GM19025 (cell line): ENCODE data around the gene GIMAP8.

Experiments used
- ATAC-seq: cut with Tn5 transposase; IDR thresholded peaks from one replicate; pipeline ENCODE4 v1.9.1; 2021; ENCODE audit warnings: mild to moderate bottlenecking, low read depth, moderate library complexity; ENCODE audit not compliant: unreplicated experiment

Gene GIMAP8

DNA sequence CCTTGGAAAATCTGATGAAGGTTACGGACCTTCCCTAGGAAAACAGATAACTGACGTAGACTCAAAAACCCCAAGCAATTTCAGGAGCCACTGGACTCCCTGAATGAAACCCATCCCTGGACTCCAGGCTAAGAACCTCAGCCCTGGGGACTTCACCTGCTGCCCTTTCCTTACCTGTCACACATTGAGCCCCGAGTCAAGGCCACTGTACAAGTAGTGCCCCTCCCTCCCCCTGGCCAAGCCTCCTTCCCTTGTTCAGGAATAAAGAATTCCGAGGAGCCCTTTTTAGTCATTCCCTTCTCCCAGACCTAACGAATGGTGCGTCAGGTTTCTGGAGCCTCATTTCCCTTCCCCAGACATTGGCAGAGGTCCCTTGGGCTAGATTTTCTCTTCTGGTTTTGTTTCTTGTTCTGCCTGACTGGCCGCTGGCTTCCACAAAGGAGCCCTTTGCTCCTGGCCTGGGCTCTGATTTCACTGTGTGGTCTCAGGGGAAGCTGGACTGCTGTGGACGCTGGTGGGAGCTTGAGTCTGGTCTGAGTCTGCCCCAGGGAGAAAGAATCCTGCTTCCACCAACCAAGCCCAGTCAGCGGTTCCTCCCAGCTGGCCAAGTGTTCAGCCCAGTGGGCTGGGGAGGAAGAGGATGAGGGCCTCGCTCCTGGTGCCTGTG is 39.6 kb upstream of the GIMAP8 start:
- ATAC-seq = no peak

DNA sequence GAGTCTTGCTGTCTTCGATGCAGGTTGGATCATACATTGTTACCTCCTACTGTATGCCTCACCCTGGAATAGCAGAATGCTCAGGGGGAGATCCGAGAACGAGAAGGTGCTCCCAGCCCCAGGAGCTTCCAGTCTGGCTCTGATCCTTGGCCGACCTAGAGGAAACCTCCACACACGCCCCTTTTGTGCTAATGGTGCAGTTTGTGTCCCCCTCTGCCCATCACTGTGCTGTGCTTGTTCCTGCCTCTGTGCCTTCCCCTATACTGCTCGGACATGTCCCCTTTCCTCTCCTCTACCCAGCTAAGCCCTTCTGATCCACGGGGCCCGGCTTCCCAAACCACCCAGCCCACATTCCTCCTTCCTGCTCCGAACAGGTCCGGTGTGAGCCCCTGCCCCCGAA is 38.8 kb upstream of the GIMAP8 start:
- no peak for ATAC-seq

DNA sequence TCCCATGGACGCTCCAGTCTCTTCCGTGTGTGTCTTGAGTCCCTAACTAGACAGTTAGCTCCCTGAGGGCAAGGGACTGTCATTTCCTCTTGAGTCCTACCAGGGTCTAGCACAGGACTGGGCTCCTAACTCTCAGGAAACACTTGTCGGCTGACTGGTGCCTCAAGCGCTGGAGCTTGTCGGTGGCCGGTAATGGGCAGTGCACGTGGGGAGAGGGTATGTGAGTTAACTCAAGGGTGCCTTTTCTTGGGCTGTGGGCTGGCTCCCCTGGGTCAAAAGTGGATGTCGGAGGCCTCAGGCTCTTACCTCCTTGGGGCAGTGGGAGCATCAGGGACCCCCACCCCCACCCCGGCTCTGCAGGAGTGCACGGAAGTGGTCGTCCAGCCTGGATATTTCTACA is 38.4 kb upstream of the GIMAP8 start:
- ATAC-seq = no peak

DNA sequence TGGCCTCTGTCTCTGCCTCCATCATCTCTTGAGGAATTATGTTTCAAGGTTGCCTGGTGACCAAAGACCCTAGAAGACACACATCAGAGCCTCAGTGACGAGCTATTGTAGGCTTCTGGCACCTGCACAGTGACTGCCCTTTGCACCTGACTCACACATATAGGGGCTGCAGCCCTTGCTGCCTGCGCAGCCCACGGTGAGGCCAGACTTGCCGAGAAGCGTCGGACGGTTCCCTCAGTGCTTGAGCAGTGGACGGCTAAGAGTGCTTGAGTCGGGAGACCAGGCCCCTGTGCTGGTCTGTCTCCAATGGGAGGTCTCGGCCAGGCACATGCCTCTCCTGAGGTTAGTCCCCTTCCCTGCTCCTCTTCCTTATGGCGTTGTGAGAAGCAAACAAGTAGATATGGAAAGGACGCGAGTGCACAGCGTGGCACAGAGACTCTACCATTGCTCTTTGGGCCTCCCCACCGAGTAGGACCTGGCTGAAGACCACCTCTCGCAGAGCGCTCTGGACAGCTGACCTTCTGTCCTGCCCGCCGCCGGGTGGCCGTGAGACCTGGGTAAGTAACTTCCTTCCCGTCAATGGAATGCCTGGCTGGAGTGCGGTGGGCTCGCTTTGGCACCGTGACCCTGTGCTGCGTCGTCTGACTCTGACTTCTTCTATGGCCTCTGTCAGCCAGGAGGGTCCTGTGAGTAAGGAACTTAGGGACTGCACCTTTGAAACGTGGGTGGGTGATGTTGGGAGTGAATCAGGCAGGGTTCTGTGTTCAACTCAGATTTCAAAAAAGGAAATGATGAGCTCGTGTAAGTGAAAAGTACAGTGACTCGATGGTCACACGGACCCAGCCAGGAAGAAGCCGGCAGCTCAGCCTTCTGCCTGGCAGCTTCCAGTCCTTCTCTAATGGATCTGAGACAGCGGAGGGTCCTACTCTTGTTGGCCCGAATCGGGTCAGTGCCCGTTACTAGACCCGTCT is 37.6 kb upstream of the GIMAP8 start:
- ATAC-seq = no peak

- ATAC-seq = no peak
Measured at GRCh38 chr7:150413640-150414081, 36.8 kb upstream of the GIMAP8 start.

DNA sequence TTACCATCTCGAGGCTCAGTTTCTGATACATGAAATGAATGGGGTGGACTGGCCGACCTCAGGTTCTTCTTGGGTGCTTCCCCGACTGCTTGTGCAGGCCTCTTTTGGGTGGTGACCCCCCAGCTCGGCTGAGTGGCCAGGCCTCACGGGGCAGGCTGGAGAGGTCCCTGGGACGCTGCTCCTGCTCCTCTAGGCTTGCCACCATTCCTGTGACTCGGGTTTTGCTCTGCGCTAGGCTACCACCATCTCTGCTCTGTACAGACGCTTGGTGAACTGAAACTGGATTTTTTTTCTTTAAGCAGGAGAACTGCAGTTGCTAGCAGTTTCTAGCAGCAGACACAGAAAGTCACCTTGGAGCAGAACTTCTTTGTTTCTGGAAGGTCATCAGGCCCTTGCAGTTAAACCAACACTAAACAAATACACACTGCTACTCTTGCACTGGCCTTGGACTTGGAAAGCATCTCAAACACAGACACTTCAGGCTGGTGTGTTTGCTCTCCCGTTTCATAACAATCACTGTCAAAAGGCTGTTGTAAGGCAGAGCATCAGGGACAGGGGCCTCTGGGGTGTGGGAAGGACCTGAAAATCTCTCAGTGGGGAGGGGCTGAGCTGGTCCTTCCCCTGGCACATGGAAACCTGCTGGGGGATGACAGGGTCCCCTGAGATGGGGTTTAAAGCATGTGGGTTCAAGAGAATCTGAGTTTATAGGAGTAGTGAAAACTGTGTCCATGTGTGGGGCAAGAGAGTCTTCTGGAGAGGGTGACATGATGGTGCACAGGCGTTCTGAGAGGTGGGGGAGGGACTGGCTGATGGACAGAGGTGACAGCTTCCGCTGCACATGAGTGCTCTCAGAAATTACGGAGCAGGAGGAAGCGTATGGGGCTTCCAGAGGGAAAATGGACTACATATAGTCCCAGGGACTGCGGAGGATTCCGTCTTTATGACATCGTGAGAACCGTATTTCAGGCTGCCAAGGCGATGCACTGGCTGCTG is 35.0 kb upstream of the GIMAP8 start:
- ATAC-seq = no peak

- ATAC-seq = no peak
Measured at GRCh38 chr7:150417239-150417638, 33.2 kb upstream of the GIMAP8 start.

GRCh38 chr7:150417863-150418262 is 32.6 kb upstream of the GIMAP8 start:
- ATAC-seq = no peak

DNA sequence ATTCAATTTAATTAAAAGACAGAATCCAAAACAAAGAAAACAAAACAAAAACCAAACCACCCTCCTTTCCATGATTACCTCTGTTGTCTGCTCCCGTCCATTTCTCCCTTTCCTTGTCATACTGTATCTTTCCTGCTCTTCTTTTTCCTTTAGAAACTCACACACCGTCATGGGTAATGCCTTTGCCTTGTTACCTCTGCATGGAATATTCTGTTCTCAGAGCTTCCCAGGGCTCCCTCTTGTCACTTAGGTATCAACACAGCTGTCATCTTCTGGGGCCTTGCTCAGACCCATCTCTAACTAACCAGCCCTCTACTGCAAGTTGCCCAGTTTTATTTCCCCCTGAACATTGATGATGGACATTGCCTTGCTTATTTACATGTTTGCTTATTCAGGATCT is 30.2 kb upstream of the GIMAP8 start:
- ATAC-seq = no peak

- ATAC-seq = peak; percentile 96
Measured at GRCh38 chr7:150420987-150421674, 29.3 kb upstream of the GIMAP8 start.

GRCh38 chr7:150421831-150422230 is 28.6 kb upstream of the GIMAP8 start:
- no peak for ATAC-seq

DNA sequence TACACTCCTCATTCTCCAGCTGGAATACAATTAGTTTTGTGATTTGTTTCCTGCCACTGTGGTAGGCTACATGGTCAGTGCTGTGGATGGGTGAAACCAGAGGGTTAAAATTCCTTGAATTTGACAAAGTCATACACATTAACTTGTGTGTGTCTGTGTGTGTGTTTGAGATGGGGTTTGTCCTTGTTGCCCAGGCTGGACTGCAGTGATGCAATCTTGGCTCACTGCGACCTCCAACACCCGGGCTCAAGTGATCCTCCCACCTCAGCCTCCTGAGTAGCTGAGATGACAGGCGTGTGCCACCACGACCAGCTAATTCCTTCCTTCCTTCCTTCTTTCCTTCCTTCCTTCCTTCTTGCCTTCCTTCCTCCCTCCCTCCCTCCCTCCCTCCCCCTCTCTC is 24.8 kb upstream of the GIMAP8 start:
- ATAC-seq = no peak

- ATAC-seq = peak; percentile 45
Measured at GRCh38 chr7:150428671-150429451, 21.6 kb upstream of the GIMAP8 start.

DNA sequence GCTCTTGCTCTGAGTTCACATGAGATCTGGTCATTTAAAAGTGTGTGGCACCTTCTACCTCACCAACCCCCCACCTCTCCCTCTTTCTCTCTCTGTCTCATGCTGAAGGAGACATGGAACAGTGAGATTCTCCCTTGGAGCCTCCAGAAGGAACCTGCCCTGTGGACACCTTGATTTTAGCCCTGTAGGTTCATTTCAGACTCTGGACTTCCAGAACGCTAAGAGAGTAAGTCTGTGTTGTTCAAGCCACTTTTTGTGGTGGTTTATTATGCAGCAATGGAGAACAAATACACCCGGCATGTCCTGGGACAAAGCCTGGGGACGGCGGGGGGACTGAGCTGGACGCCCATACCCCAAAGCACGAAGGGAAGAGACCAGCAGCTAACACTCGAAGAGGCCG is 20.7 kb upstream of the GIMAP8 start:
- no peak for ATAC-seq

DNA sequence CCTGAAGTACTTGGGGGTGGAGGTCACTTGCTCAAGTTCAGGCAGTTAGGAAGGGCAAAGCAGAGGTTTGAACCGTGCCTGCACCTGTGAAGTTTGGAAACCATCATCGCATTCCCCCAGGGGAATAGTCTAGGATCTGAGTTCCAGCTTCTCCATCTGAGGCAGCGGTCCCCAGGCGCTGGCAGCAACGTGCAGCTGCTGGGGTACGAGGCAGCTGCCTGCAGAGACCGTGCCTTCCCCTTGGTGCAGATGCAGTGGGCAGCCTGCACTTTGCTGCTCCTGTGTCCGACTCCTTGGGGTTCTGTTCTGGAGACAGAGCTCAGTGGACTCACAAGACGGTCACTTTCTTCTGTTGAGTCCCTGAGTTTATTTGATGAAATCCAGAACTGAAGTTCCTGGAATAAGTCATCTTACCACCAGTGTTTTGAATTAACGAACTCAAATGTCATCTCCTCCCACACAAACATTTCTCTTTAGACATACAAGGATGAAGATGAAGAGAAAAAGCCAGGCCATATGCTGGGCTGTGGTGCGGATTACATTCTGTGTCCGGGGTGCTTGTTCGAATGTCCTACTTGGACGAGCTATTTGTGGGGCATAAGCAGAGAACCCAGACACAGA is 19.9 kb upstream of the GIMAP8 start:
- no peak for ATAC-seq

DNA sequence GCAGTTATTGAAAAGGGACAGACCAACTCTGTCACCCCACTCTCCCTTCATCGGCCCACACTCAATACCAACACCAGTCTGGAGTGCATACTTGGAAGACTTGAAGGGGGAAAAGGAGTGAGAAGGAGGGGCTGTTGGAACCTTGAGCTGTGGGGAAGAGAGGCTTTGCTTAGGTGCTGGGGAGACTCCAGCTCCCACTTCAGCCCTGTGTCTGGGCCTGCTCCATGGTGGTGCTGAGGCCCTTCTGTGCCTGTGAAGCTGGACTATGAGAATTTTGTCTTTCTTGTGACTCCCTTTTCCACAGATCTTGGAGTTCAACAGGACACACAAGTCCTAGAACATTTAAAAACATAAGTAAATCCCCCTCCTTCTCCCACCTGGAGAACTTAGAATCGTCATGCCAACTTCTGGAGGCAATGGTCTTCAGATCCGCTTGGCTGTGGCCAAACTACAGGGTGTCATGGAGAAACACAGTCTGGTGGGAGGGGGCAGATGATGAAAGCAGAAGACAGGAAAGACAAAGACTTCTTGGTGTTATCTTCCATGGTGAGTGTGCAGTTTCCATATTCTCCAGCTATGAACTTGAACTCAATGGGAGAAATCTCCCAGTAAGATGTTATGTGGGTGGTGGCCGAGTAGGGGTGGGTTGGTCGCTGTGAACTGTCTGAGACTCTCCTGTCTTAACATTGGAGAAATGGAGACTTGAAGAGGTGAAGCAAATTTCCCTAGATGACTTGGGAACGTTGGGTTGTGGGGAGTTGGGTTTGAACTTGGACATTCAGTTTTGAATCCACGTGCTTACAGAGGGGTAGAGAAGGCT is 18.4 kb upstream of the GIMAP8 start:
- ATAC-seq = no peak

DNA sequence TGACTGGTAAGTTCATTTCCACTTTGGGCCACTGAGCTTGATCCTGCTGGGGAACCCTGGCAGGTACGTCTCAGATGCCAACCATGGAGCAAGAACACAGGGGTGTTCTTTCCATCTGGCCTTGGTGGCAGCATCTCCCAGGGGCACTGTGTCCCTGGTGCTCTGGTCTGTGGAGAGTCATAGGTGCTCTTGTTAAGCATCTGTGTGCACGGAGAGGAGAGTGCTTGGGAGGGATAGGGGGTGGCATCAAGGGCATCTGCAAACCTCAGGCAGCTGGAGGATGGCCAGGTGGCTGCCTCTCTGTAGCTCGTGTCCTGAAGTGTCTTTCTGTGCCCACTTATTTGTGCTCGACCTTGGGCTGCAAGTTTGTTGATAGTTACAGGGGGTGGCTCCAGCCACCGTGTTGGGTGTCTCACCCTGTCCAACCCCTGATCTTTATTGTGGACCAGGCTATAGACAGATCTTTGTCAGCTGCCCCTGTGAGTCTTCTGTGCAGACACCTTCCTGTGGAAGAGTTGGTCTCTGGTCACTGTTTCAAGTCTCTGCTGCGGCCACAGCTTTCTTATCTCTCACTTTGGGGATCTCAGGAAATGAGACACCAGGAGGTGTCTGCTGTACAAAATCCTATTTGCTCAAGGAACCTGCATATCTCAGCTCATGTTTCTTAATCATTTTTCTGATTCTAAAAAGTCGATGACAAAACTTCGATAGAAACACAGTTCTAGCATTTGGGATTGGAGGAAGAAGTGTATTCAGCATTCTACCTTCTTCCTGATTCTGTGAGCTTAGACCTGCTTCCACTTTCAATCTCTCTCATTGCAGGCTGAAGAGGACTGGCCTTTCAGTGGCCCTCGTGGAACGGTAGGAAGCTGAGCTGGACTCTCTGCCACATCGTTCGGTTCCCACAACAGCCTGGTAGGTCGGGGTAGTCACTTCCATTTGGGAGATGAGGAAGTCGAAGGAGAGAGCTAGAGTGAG is 17.2 kb upstream of the GIMAP8 start:
- ATAC-seq = peak; percentile 35
